ENCODE data around the gene OLFM1.

Gene OLFM1

DNA sequence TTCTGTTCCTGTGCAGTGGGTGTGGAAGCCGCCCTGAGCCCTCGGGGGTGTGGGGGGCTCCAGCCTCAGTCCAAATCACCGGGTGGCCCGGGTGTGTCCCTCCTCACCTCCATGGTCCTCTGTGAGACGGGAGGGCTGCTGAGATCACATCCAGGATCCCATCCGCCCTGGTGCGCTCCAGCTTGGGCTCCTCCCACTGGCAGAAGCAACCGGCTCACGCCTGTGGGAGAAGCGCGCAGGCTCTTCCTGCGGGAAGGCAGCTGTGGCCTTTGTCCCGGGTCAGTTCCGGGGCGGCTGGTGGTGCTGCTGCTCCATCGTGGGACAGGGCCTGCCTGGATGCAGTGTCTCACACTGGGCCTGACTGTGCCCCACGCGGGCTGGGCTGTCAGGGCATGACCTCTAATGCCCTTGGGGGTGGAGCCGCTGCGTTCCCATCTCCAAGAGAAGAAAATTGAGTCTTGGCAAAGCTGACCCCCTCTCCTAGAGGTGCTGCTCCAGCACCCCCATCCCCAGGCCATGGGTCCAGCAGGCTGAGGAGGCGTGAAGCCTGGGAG, 18.5 kb downstream of the OLFM1 start:
- TF ChIP-seq SPI1 (IDR thresholded peaks at IDR 0.05; ENCODE audit: borderline replicate concordance, low read depth): no peak
- TF ChIP-seq POLR2AphosphoS5 (IDR thresholded peaks at IDR 0.05; ENCODE audit: low read depth): no peak
- TF ChIP-seq, protein P1, sequence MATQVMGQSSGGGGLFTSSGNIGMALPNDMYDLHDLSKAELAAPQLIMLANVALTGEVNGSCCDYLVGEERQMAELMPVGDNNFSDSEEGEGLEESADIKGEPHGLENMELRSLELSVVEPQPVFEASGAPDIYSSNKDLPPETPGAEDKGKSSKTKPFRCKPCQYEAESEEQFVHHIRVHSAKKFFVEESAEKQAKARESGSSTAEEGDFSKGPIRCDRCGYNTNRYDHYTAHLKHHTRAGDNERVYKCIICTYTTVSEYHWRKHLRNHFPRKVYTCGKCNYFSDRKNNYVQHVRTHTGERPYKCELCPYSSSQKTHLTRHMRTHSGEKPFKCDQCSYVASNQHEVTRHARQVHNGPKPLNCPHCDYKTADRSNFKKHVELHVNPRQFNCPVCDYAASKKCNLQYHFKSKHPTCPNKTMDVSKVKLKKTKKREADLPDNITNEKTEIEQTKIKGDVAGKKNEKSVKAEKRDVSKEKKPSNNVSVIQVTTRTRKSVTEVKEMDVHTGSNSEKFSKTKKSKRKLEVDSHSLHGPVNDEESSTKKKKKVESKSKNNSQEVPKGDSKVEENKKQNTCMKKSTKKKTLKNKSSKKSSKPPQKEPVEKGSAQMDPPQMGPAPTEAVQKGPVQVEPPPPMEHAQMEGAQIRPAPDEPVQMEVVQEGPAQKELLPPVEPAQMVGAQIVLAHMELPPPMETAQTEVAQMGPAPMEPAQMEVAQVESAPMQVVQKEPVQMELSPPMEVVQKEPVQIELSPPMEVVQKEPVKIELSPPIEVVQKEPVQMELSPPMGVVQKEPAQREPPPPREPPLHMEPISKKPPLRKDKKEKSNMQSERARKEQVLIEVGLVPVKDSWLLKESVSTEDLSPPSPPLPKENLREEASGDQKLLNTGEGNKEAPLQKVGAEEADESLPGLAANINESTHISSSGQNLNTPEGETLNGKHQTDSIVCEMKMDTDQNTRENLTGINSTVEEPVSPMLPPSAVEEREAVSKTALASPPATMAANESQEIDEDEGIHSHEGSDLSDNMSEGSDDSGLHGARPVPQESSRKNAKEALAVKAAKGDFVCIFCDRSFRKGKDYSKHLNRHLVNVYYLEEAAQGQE (IDR thresholded peaks at IDR 0.05; ENCODE audit: insufficient replicate concordance, low read depth): no peak
- no peak for TF ChIP-seq GABPA (IDR thresholded peaks at IDR 0.05; ENCODE audit: low read depth)
- TF ChIP-seq, protein P2, sequence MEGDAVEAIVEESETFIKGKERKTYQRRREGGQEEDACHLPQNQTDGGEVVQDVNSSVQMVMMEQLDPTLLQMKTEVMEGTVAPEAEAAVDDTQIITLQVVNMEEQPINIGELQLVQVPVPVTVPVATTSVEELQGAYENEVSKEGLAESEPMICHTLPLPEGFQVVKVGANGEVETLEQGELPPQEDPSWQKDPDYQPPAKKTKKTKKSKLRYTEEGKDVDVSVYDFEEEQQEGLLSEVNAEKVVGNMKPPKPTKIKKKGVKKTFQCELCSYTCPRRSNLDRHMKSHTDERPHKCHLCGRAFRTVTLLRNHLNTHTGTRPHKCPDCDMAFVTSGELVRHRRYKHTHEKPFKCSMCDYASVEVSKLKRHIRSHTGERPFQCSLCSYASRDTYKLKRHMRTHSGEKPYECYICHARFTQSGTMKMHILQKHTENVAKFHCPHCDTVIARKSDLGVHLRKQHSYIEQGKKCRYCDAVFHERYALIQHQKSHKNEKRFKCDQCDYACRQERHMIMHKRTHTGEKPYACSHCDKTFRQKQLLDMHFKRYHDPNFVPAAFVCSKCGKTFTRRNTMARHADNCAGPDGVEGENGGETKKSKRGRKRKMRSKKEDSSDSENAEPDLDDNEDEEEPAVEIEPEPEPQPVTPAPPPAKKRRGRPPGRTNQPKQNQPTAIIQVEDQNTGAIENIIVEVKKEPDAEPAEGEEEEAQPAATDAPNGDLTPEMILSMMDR (IDR thresholded peaks at IDR 0.05; ENCODE audit: insufficient read depth, low read length): no peak
- H3K27me3 ChIP-seq (ENCODE audit: insufficient read depth, poor library complexity, severe bottlenecking): peaks cover 19% of the 10 kb centered on the region
- no peak for DNase-seq (ENCODE audit: low read depth in 1 of 2, low spot score in 1 of 2)
- no peak overlapping the region for H3K27ac ChIP-seq (replicated peaks)
- no peak overlapping the region for H3K4me3 ChIP-seq (replicated peaks; ENCODE audit: insufficient read depth, low read length)

DNA sequence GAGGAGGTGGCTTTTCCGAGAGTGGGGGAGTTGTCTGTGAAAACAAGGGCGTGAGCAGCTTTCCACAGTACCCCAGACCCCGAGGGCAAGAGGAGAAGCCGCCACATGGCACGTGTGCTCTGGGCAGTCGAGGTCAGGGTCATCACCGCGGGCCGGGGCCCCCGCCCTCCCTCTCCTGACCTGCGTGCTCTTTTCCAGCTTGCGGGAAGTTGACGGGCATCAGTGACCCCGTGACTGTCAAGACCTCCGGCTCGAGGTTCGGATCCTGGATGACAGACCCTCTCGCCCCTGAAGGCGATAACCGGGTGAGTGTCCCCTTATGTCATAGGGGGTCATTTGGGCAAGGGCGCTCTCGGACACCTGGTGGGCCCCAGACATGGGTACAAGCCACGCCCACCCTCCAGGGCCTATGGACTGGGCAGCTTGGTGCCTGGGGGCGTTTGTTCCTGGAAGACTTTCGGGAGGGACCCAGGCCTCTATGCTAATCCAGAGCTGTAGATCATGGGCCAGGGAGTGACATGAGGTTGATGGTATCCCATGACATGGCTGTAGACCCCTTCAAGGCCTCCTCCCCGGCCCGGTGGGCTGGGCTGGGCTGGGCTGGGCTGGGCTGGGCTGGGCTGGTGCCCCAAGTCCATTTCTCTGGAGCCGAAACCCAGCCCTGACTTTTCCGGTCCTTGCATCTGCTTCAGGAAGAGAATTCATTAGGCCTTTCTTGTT, 19.2 kb downstream of the OLFM1 start:
- Histone ChIP-seq H3K4me3 (replicated peaks; ENCODE audit: insufficient read depth, low read length) (no peak overlapping the region), H3K27me3 (ENCODE audit: insufficient read depth, poor library complexity, severe bottlenecking) (peaks cover 19% of the 10 kb centered on the region), H3K27ac (replicated peaks) (no peak overlapping the region)
- TF ChIP-seq SPI1 (IDR thresholded peaks at IDR 0.05; ENCODE audit: borderline replicate concordance, low read depth) (no peak), GABPA (IDR thresholded peaks at IDR 0.05; ENCODE audit: low read depth) (no peak), POLR2AphosphoS5 (IDR thresholded peaks at IDR 0.05; ENCODE audit: low read depth) (no peak)
- TF ChIP-seq, protein P1 (IDR thresholded peaks at IDR 0.05; ENCODE audit: insufficient replicate concordance, low read depth): no peak
- TF ChIP-seq, protein P2 (IDR thresholded peaks at IDR 0.05; ENCODE audit: insufficient read depth, low read length): no peak
- DNase-seq (ENCODE audit: low read depth in 1 of 2, low spot score in 1 of 2): no peak

DNA sequence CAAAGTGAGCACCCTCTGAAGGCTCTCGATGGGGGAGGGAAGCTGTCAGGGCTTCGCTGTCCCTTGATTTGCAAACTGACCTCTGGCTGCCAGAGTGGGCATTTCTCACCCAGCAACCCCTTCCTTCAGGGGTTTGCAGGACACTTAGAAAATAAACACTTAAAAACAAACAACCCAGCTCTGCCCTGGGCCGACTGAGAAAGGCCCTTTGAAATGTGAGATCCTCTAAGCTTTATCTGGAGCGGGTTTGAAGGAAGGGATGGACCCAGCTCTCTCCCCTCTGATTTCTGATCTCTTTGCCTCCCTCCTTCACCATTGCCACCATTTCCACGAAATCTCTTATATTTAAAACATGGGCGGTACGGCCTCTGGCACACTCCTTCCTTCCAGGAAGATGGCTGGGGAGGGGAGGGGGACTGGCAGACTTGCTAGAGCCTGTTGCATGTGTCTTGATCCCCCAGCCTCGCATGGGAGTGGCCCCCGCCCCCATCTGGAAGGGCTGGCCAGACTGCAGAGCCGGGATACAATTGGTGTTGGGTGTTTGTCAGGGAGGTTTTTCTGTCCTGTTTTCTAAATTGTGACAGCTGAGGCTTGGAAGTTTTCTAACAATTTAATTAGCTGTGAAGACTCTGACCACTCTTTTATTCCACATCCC, 20.2 kb downstream of the OLFM1 start:
- DNase-seq (ENCODE audit: low read depth in 1 of 2, low spot score in 1 of 2): no peak
- Histone ChIP-seq H3K27ac (replicated peaks) (no peak overlapping the region), H3K27me3 (ENCODE audit: insufficient read depth, poor library complexity, severe bottlenecking) (peaks cover 19% of the 10 kb centered on the region), H3K4me3 (replicated peaks; ENCODE audit: insufficient read depth, low read length) (no peak overlapping the region)
- TF ChIP-seq, protein P2 (IDR thresholded peaks at IDR 0.05; ENCODE audit: insufficient read depth, low read length): no peak
- TF ChIP-seq SPI1 (IDR thresholded peaks at IDR 0.05; ENCODE audit: borderline replicate concordance, low read depth) (no peak), POLR2AphosphoS5 (IDR thresholded peaks at IDR 0.05; ENCODE audit: low read depth) (no peak), GABPA (IDR thresholded peaks at IDR 0.05; ENCODE audit: low read depth) (no peak)
- TF ChIP-seq, protein P1 (IDR thresholded peaks at IDR 0.05; ENCODE audit: insufficient replicate concordance, low read depth): no peak

Measured in HL-60 (cell line).